Measurements from ENCODE around the gene VPS13C. TPM values are rescaled to one million over a fixed set of nuclear protein-coding genes. Genes with fewer than 3 reads are reported as not detected.

The VPS13C gene
- total RNA-seq, 1 experiment from 2014 or later = 18.6 TPM

DNA sequence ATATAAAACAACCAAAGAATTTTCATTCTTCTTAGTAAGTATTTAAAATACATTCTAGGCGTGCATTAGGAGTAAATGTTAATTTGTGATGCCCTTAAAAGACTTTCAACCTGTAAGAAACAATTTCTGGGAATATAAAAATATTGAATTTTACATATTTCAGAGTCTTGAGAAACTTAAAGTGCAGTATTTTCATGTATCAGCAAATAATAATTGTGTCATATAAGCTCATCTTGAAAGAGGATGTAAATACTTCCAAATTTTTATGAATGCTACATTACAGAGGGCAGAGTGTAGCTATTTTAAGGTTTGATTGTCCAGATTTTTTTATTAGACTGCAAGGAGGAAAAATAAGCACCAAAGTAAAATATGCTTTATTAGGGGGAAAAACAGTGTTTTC lies 207.1 kb downstream of the VPS13C start:
- Histone ChIP-seq H3K9ac (ENCODE audit: low read length) (no peak overlapping the region), H3K9me2 (ENCODE audit: insufficient read depth) (no peaks in the 10 kb centered on the region), H4K20me1 (ENCODE audit: insufficient read depth) (no peaks in the 10 kb centered on the region), H3K9me3 (ENCODE audit: control insufficient read depth in 1 of 2, insufficient read depth in 1 of 2, low read depth in 1 of 2, low read length in 2 of 2) (no peaks in the 10 kb centered on the region), H2AFZ (ENCODE audit: low read depth, low read length, poor library complexity, severe bottlenecking) (no peak overlapping the region), H3K27me3 (ENCODE audit: insufficient read depth, low read length) (no peaks in the 10 kb centered on the region), H3K4me1 (ENCODE audit: control insufficient read depth in 1 of 2, insufficient read depth in 2 of 2, low read length in 2 of 2) (no peaks in the 10 kb centered on the region), H3K4me2 (ENCODE audit: low read length) (no peak overlapping the region), H3K79me2 (ENCODE audit: insufficient read depth, low read length) (no peaks in the 10 kb centered on the region), H3K4me3 (replicated peaks in 1 of 2; ENCODE audit: low read depth in 1 of 2, low read length in 2 of 2) (no peak overlapping the region), H3K36me3 (ENCODE audit: control insufficient read depth in 1 of 2, insufficient read depth in 2 of 2, low read length in 2 of 2) (no peaks in the 10 kb centered on the region), H3K27ac (ENCODE audit: low read depth, low read length) (no peak overlapping the region)
- ATAC-seq (no peak), DNase-seq (ENCODE audit: low read depth, low spot score) (no peak)
- TF ChIP-seq, protein P1, sequence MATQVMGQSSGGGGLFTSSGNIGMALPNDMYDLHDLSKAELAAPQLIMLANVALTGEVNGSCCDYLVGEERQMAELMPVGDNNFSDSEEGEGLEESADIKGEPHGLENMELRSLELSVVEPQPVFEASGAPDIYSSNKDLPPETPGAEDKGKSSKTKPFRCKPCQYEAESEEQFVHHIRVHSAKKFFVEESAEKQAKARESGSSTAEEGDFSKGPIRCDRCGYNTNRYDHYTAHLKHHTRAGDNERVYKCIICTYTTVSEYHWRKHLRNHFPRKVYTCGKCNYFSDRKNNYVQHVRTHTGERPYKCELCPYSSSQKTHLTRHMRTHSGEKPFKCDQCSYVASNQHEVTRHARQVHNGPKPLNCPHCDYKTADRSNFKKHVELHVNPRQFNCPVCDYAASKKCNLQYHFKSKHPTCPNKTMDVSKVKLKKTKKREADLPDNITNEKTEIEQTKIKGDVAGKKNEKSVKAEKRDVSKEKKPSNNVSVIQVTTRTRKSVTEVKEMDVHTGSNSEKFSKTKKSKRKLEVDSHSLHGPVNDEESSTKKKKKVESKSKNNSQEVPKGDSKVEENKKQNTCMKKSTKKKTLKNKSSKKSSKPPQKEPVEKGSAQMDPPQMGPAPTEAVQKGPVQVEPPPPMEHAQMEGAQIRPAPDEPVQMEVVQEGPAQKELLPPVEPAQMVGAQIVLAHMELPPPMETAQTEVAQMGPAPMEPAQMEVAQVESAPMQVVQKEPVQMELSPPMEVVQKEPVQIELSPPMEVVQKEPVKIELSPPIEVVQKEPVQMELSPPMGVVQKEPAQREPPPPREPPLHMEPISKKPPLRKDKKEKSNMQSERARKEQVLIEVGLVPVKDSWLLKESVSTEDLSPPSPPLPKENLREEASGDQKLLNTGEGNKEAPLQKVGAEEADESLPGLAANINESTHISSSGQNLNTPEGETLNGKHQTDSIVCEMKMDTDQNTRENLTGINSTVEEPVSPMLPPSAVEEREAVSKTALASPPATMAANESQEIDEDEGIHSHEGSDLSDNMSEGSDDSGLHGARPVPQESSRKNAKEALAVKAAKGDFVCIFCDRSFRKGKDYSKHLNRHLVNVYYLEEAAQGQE (IDR thresholded peaks at IDR 0.05; ENCODE audit: low read depth) = no peak
- no peak for TF ChIP-seq TCF7L2 (IDR thresholded peaks at IDR 0.05; ENCODE audit: borderline replicate concordance, extremely low read depth, insufficient read depth, insufficient read length)
- TF ChIP-seq ELF1 (IDR thresholded peaks at IDR 0.05; ENCODE audit: borderline replicate concordance, low read depth) = no peak
- TF ChIP-seq, protein P2, sequence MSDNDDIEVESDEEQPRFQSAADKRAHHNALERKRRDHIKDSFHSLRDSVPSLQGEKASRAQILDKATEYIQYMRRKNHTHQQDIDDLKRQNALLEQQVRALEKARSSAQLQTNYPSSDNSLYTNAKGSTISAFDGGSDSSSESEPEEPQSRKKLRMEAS (IDR thresholded peaks at IDR 0.05) = no peak
- TF ChIP-seq SP1 (IDR thresholded peaks at IDR 0.05; ENCODE audit: low read depth) = no peak
- no peak for TF ChIP-seq RAD21 (IDR thresholded peaks at IDR 0.05; ENCODE audit: low read depth)
- no peak for TF ChIP-seq JUND (IDR thresholded peaks at IDR 0.05)
- TF ChIP-seq YY1 (IDR thresholded peaks at IDR 0.05; ENCODE audit: extremely low read depth, insufficient replicate concordance, low read depth, low read length) = no peak
- TF ChIP-seq, protein P3, sequence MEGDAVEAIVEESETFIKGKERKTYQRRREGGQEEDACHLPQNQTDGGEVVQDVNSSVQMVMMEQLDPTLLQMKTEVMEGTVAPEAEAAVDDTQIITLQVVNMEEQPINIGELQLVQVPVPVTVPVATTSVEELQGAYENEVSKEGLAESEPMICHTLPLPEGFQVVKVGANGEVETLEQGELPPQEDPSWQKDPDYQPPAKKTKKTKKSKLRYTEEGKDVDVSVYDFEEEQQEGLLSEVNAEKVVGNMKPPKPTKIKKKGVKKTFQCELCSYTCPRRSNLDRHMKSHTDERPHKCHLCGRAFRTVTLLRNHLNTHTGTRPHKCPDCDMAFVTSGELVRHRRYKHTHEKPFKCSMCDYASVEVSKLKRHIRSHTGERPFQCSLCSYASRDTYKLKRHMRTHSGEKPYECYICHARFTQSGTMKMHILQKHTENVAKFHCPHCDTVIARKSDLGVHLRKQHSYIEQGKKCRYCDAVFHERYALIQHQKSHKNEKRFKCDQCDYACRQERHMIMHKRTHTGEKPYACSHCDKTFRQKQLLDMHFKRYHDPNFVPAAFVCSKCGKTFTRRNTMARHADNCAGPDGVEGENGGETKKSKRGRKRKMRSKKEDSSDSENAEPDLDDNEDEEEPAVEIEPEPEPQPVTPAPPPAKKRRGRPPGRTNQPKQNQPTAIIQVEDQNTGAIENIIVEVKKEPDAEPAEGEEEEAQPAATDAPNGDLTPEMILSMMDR (IDR thresholded peaks at IDR 0.05 in 2 of 3, conservative IDR thresholded peaks at IDR 0.05 in 1 of 3; ENCODE audit: borderline replicate concordance in 1 of 3, insufficient read depth in 1 of 3, low read depth in 2 of 3, low read length in 2 of 3) = no peak
- no peak for TF ChIP-seq POLR2AphosphoS5 (IDR thresholded peaks at IDR 0.05; ENCODE audit: low read depth, low read length)
- no peak for TF ChIP-seq FOSL1 (IDR thresholded peaks at IDR 0.05; ENCODE audit: low read depth)
- no peak for TF ChIP-seq SIN3A (IDR thresholded peaks at IDR 0.05; ENCODE audit: low read depth)
- TF ChIP-seq ZNF274 (IDR thresholded peaks at IDR 0.05; ENCODE audit: low read depth, low read length) = no peak
- TF ChIP-seq, protein P4, sequence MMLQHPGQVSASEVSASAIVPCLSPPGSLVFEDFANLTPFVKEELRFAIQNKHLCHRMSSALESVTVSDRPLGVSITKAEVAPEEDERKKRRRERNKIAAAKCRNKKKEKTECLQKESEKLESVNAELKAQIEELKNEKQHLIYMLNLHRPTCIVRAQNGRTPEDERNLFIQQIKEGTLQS (IDR thresholded peaks at IDR 0.05) = no peak
- no peak for TF ChIP-seq EZH2phosphoT487 (IDR thresholded peaks at IDR 0.05; ENCODE audit: borderline replicate concordance)
- ChIA-PET CTCF (interaction anchor here (1.3 kb wide), 2 partner anchors 18 to 19 kb away, joined by 3 to 5 read pairs; no protein-coding TSS in a partner anchor), RAD21 (ENCODE audit: low non-redundant PET in 1 of 2, low total read pairs in 2 of 2, uncharacterized antibody in 2 of 2, unreplicated experiment in 2 of 2) (no interaction called here), POLR2A (no interaction called here)
- BruUV-seq (replicated peaks) = no TSS peak
- intact Hi-C loops (cut with micrococcal nuclease) = no loop called here
